ENCODE measurements around the gene C4orf50.
"Not testable (repeated sequence)": the region's sequence is repeated elsewhere in the genome, so short reads cannot be mapped to it uniquely, and the experiment has no call there.

Gene C4orf50

DNA sequence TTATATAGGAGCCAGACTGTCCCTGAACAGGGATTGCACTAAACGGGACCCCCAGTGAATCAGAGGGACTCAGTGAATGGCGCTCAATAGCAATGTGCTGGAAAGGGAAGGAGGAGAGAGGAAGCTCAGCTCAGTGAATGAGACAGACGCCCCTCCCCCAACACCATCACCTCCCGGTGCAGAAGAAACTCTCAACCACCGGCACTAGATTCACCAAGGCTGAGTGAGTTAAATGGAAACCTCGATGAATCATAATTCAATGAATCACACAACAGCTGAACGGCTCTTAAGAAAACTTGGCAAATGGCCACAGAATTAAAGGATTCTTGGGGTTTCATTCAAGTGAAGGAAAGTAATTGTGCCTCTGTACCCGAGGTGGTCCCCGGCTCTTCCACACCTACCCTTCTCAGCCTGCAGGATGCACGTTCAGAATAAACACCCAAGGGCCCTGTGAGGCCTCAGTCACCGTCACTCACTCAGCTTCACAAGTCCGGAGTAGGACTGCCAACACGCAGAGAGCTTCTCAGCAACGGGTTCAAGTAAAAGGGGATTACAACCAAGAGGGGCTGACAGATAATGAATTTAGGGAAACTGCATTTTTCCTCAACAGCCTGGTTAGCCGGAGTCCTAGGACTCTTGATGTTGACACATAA lies 154.6 kb downstream of the C4orf50 start:
- DNase-seq (ENCODE audit: low read depth, low spot score) = peak; percentile 93

DNA sequence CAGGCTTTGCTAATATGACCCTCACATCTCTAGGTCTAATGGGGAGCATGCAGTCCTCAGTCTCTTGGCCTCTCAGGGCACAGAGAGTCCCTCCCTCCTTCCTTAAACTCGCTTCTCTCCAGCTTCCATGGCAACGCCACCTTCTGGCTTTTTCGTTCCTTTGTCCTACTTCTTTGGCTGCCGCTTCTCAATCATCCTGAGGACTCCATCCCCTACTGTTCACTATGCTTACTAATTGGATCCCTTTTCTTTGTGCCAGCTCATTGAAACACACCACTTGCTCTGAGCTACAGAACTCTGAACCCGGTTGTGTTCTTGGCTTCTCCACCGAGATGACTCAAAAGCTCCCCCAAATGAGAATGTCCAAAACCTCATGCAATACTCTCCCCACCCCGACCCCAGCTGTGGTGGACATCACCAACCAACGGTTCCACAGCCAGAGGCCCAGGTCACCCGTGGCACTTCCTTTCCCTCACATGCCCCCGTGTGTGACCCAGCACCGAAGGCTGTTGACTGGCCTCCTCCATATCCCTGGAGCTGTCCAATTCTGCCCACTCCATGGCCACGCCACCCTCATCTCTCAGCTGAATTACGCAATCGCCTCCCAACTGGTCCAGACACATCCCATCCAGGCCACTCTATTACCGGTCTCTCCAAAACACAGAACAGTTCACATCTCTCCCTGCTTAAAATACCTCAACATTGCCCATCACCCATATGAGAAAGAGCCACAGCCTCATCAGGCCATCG lies 160.0 kb downstream of the C4orf50 start:
- no peak for DNase-seq (ENCODE audit: low read depth, low spot score)

- no peak for DNase-seq (ENCODE audit: low read depth, low spot score)
These were observed 161.0 kb downstream of the C4orf50 start for GRCh38 chr4:5857199-5857598.

DNA sequence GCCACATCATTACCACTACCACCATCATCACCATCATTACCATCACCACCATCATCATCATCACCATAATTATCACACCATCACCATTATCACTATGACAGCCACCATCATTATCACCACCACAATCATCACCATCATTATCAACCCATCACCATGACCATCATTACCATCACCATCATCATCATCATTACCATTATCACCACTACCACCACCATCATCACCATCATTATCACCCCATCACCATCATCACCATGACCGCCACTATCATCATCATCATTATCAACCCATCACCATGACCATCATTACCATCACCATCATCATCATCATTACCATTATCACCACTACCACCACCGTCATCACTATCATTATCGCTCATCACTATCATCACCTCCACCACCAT lies 161.9 kb downstream of the C4orf50 start:
- not testable (repeated sequence) for DNase-seq (ENCODE audit: low read depth, low spot score)

- DNase-seq (ENCODE audit: low read depth, low spot score) = no peak
These were observed 163.3 kb downstream of the C4orf50 start for GRCh38 chr4:5854929-5855328.

GRCh38 chr4:5852523-5853202 lies 165.6 kb downstream of the C4orf50 start:
- no peak for DNase-seq (ENCODE audit: low read depth, low spot score)

DNA sequence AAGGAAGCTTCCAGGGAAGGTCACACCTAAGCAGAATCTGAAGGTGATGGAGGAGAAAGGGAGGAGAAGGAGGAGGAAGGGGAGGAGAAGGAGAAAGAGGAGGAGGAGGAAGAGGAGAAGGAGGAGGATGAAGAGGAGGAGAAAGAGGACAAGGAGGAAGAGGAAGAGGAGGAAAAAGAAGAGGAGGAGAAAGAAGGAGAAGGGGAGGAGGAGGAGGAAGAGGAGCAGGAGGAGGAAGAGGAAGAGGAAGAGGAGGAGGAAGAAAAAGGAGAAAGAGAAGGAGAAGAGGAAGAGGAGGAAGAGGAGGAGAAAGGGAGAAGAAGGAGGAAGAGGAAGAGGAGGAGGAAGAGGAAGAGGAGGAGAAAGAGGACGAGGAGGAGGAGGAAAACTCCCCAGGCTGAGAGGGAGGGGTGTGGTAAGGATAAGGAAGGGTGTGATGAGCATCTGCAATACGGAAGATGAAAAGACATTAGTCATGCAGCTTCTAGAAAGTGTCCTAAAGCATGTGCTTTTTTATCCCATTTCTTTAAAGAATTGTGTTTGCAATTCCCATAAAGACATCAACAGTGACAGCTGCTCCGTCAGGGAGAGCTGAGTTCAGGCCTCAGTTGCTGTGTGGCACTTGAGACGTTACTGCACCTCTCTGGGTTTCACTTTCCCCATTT lies 166.5 kb downstream of the C4orf50 start:
- DNase-seq (ENCODE audit: low read depth, low spot score) = no peak

Measured in astrocyte of the hippocampus (primary cell).